ENCODE data around the gene ENAH. TPM values are rescaled to one million over a fixed set of nuclear protein-coding genes. Genes with fewer than 3 reads are reported as not detected.
"Not testable (repeated sequence)": the region's sequence is repeated elsewhere in the genome, so short reads cannot be mapped to it uniquely, and the experiment has no call there.

ENAH gene
- polyA plus RNA-seq, 10 donors: 115 to 167 (median 133) TPM

DNA sequence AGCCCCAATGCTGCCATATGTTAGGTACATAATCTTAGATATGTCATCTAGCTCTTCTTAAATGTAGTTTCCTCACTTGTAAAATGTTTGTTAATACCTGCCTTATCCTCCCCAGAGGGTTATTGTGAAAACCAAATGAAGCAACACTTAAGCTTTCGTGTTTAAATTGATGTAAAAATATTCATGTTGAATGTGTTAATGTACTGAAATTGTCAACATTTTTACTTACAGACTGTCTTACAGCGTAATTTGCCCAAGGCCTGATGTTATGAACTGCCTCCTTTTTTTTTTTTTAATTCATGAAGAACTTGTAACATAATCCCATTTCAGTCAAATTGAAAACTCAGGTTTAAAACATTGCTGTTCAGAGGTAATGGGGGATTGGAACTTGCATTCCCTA is 25.6 kb upstream of the ENAH start:
- no peak for DNase-seq

DNA sequence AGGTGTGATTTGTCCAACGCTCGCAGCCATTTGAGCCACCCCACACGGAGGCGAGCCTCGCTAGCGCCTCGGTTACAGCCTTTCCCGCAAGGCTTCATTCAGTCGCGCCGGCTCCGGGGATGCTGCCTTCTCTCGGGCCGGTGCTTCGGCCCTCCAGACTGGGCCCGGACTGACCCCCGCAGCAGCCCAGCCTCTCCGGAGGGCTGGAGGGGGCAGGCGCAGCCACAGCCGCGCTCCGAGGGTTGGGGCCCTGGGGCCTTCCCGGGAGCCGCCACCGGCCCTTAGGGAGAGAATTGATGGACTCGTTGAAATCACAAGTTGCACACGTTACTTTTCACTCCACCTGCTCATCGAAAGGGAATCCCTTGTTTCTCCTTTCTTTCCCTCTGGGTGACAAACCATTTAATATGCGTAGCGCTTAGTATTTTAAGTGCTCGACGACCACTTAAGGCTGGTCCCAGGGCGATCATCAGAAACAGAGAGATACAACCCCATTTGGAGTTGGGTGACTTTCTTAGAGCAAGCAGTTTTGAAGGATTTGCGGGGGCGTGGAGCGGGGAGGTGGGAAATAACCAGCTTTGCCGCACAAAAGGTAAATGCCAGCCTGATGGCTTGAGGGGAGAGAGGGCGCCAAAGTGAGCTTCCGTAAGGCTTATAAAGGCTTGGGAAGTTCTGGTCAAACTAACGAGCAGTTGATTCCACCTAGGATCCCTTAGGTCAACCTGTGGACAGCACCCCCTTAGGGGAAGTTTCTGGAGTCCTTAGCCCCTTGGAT is 24.6 kb upstream of the ENAH start:
- no peak for DNase-seq

DNA sequence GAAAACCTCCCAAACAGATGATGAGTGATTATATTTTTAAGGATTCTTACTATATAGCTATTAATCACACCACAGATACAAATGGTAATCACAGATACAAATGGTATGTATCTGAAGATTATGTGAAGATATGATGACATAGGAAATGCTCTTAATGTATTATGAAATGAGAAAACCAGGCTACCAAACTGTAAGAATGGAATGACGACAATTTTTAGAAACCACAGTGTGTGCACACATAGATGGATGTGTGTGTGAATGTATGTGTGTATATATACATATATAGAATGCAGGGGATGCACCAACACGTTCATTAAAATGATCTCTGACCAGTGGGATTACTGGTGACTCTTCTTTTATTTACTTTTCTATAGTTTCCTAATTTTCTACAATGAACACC is 21.5 kb upstream of the ENAH start:
- no peak for DNase-seq

DNA sequence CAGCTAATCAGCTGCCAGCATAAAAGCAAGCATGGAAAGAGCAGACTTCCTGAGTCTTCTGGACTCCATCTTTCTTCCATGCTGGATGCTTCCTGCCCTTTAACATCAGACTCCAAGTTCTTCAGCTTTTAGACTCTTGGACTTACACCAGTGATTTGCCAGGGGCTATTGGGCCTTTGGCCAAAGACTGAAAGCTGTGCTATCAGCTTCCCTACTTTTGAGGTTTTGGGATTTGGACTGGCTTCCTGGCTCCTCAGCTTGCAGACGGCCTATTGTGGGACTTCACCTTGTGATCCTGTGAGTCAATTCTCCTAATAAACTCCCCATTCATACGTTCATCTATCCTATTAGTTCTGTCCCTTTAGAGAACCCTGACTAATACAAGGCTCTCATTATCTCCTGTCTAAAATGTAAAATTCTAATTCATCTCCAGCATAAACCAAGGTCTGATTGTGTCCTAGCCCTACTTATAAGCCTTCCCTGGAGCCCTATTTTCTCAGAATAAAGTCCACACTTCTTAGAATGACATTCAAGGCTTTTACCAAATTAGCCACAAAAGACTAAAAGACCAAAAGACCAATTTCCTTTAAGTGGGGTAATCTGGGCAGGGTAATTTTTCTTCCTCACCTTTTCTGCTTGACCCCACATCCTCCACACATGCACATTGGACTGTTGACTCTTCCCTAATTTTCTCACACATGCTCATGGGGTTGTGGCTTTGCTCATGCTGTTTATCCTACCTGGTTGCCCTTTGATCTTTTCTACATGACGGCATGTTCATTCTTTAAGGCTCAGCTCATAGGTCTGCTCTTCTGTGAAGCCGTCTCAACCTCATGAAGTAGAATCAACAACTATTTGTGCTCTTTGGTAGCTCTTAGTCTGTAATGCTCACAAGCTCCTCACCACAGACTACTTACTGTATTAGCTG is 18.1 kb upstream of the ENAH start:
- no peak for DNase-seq

DNA sequence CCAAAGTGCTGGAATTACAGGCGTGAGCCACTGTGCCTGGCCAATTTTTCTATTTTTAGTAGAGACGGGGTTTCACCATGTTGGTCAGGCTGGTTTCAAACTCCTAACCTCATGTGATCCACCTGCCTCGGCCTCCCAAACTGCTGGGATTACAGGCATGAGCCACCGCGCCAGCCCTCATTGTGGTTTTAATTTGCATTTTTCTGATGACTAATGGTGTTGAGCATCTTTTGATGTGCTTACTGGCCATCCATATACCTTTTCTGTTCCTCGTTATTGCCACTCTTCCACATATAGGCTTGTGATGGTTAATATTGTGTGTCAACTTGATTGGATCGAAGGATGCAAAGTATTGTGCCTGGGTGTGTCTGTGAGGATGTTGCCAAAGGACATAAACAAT is 17.4 kb upstream of the ENAH start:
- DNase-seq: no peak

DNA sequence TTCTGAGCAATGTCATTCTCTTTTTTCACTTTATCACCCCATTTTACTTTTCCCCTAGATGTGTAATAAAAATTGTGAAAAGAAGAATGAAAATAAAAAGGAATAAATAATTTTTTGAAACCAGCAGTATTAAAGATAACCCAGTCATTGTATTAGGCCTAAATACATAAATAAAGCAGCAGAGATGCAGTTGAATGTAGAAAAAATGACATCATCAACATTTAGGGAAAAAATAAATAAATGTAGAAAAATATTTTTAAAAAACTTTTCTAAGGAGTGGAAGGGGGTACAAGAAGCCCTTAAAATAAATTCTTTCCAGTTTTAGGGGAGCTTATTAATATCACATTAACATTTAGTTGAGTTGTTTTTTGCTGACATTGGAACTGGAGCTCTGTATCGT is 15.3 kb upstream of the ENAH start:
- no peak for DNase-seq

DNA sequence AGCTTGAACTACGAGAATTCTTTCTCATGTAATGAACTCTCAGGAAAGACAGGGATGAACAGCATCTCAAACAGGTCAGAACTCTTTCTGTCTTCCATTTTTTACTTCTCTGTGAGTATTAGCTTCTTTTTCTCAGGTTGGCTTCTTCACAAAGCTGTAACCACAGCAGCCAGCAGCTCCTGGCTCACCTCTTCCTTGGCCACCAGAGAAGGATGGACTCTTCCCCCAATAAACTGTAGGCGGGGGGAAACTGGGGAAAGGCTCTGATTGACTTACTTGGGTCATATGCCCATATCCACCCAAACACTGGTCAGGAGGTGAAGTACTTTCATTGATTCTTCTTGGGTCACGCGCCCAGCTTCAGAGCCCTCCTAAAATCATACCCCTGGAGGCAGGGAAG is 14.4 kb upstream of the ENAH start:
- peak in 1 of 3 donors; percentile 62 for DNase-seq

DNA sequence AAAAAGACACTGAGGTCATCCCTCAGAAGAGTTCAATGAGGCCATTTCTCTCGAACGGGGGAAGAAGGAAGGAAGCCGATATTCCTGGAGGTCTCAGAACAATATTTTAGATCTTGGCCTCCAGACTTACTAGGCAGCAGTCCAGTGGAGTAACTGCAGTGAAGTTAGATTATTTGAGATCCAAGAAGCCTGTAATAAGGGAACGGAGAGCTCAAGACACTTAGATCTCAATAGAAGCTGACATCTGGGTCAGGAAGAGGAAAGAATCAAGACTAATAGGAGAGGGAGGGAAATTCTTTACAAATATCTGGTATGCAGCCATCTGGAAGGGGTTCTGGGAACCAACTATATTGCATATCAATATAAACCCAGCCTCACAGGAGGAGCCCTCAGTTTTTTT is 13.6 kb upstream of the ENAH start:
- DNase-seq: peak; percentile 53 to 94 (median 89)

DNA sequence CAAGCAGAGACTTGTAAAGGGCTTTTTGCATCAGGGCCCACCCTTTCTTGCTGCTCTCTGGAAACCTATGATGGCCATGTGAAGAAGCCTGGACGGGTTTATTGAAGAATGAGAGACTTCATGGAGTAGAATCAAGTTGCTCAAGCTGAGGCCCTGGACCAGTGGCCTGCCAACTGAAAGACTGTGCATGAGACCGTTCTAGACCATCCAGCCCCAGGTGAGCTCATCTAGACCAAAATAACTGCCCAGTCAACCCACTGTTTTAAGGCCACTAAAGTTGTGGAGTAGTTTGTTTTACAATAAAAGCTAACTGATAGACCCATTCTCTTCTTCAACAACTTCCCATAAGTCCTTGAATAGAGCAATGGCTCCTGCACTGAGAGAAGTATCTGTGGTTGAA is 11.8 kb upstream of the ENAH start:
- DNase-seq: no peak

DNA sequence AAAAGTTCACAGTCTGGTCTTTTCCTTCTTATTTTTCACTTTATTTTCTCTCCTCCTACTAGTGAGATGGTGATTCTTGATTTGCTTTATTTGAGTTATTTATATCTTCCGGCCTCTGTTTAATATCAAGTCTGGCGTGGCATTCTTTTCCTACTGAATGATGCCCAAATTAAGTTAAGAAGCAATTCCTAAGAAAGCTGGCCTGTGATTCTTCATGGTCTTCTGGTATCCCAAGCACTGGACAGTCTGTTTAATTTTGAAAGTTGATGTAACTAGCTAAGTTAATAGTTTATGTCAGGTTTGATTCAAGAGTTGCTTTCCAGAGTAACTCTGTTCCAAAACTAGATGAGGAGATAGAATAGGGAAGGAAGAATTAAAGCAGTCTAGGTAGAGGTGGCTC is 9.2 kb upstream of the ENAH start:
- no peak for DNase-seq

DNA sequence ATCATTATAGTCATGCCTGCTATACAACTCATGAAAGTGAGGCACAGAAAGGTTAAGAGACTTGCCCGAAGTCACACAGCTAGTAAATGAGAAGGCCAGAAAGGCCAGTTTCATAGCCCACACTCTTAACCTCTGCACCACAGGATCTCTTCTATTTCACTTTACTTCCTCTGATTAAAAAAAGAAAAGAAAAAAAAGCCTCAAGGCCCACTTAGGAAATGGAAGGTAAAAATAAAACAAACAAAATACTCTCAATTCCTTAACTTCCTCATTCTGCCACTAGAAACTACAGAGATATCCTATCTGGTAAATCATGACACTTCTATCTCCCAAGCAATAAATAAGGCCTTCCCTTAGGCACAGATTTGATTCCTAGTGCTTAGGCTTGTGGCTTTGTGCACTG is 7.6 kb upstream of the ENAH start:
- DNase-seq: no peak

DNA sequence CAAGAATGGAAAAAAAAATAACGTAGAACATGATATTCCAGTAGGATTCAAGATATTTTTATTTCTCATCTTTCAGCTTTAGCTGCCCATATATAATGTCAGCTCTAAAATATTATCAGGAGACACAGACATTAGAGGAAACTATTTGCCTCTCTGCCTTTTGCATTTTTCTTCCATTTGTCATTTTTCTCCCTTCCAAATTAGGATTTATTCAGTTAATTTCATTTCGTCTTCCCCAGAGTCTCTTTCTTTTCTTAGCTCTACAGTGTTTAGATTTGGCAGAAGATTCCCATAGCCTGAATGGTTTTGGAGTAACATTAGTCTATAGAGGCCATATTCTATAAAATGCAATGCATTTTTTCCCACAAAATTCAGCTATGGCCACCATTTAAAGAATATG is 5.1 kb upstream of the ENAH start:
- peak; percentile 54 to 80 (median 70) for DNase-seq

DNA sequence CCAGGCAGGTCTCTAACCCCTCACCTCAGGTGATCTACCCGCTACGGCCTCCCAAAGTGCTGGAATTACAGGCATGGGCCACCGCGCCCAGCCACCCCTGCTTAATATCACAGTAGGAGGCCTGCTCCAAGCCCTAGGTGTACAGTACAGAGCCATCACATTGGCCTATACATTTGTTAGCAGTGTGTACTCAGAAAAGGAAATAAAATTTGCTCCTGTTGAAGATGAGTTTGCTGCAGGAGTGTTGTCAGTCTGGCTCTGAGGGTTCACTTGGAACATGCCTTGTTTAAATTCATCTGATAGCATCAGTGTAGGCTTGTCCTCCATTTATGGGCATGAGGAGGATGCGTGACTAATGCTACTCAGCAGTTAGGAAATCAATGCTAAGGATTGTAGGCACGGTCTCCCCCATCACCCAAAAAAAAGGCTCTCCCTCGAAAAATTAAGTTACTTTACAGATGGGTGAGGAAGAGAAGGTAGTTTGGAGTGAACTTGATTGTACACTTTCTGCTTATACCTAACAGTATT is 4.6 kb upstream of the ENAH start:
- DNase-seq: peak in 2 of 3 donors; percentile 72 to 84

DNA sequence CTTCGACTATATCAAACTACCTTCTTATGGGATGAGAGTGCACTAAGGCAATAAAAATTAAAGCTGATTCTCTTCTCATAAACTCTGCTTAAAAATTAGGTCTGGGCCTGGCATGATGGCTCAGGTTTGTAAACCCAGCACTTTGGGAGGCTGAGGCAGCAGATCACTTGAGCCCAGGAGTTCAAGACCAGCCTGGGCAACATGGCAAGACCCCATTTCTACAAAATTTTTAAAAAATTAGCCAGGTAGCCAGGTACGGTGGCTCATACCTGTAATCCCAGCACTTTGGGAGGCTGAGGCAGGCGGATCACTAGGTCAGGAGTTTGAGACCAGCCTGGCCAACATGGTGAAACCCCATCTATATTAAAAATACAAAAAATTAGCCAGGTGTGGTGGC is 3.3 kb upstream of the ENAH start:
- not testable (repeated sequence) for DNase-seq

DNA sequence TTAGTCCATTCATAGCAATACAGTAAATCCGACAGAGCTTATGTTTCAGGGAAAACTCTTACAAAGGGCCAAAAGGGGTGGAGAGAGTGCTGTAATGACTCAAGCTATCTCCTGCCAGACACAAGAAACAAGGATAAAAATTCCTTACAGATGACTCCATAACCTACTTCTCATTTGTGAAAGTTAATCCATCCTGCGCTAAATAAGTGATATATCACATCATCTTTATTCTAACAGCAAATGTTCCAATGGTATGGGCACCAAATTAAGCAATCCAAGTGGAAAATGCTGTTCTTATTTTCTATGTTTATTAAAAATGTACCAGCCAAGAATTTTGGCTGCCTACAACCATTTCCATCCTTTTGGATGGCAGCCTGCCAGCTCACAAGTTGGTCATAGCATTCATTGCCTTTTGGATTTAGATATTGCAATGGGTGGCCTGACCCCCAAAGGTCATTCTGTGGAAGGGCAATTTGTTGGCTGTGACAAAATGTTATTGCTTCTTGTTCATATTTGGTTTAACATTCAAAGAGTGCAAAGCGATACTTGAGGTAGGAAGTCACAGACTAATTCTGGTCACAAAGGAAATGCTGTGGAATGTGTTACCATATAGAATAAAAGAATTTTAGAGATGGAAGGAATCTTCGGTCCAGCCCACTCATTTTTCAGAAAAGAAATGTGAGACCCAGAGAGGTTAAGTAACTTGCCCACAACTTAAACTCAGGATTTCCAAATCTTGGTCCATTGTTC is 2.8 kb upstream of the ENAH start:
- peak; percentile 92 to 97 (median 95) for DNase-seq

DNA sequence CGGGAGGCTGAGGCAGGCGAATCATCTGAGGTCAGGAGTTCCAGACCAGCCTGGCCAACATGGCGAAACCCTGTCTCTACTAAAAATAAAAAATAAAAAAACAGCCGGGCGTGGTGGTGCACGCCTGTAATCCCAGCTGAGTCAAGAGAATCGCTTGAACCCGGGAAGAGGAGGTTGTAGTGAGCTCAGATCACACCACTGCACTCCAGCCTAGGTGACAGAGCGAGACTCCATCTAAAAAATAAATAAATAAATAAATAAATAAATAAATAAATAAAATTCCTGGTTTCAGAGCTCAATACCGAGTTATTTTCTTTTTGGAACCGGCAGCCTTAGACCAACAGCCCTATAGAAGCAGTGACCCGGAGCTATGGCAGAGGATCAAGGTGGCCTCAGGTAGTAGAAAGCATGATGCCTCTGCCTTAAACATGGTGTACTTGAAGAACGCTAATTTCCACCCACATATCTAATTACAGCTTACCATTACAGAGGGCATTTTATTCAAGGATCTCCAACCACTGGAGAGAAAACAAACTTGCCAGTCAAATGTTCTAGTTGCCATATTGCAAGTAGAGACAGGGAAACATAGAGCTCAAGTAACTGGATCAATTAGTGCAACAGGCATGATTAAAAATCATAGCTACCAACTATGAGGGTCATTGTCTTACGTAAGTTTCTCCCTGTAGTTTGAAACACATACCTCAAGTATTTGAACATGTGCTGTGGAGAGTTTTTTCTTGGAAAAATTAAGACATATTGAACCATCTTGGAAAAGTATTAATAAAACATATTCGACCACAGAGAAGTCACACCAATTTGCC is 2.0 kb upstream of the ENAH start:
- DNase-seq: peak in 1 of 3 donors; percentile 52

DNA sequence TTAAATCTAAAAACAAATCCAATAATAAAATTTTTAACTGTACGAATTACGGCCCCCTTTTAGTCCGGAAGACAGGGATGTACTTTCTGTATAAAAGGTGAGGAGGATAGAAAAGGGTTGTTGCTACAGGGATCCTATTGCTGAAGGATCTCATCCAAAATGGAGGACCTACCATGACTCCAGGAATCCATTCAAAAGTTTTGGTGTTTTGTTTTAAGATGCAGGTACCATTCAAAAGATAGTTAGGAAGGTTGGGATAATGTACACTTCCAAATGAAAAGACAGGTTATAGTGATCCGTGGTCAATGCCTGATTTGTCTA is 1.3 kb upstream of the ENAH start:
- DNase-seq: no peak

DNA sequence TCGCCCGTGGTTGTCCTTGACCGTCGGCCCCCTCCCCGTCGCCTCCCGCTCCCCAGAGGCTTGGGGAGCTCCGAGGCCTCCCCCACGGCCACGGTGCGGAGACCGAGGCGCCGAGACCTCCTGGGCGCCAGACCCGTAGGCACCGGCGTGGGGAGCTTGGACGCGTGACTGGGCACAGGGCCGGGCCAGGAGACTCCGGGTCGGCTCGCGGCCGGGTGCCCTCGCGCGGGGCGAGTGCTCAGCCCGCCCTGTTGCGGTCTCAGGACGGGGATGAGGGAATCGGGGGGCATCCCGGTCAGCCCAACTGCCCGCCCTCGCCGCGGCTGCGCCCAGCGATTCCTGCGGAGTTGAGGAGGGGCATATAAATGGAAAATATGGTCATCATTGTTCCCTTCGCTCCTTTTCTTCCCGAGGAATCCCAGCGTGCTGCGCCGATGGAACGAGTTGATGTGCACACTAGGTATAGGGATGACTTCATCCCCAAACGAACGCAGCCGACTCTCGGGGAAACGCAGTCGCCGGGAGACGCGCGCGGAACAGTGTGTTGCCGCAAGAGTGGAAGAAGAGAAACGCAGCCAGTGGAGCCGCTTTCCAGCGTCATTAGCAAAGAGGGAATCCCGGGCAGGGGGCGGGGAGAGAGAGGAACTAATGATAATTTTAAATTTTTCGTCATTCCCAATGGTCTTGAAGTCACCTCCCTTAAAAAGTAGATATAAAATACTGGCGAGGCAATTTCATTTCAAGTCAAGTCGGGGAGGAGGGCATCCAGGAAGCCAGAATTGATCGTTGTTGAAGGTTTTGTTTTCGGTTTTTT is 747 bp upstream of the ENAH start:
- DNase-seq: peak; percentile 73 to 93 (median 85)

DNA sequence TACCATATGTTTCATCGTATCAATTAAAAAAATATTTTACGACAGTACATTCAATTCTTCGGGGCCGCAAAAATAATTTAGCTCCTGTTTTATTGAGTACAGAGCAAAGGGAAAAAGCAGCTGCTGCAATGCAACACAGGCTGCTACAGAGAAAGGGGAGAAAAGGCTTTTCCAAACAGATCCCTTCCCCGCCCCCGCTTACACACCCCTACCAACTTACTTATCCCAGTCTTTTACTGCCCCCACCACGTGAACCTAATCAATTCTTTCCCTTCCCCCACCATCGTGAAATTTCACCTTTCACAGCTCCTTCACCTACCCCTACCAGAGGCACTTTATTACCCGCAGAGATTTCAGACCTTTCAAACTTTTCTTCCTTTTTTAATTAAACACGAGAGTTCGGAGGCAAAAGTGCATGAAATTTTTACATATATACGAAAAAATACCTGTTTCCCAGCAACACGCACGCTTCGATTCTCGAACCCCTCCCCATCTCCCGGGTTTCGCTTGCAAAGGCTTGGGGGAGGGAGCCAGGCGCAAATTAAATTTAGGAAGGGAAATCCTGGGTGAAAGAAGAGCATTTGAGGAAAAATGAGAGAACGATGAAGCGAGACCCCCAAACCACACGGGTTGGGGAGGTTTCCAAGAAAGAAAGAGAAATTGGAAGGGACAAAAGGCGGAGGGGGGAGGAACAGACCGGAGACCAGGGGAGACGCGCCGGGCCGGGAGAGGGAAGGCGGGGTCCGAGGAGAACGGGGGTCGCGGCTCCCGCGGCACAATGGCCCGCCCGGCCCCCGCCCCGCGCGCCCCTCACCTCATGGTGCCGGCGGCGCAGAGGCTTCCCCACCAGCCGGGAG is 823 bp downstream of the ENAH start:
- peak; percentile 41 to 82 (median 58) for DNase-seq
